ENCODE data around the gene DMXL2. TPM values are rescaled to one million over a fixed set of nuclear protein-coding genes. Genes with fewer than 3 reads are reported as not detected.

Gene DMXL2
- polyA plus RNA-seq, 1 of the 3 experiments (the other 2 are of a cell fraction) = 6.4 TPM

GRCh38 chr15:51558411-51558810, 64.2 kb downstream of the DMXL2 start:
- H3K4me2 ChIP-seq = no peak overlapping the region
- no peaks in the 10 kb centered on the region for H3K79me2 ChIP-seq (ENCODE audit: insufficient read depth)
- H3K4me1 ChIP-seq (ENCODE audit: control insufficient read depth in 1 of 2, insufficient read depth in 2 of 2, low read depth in 1 of 2, low read length in 1 of 2) = no peaks in the 10 kb centered on the region
- peaks cover 0 to 6% of the 10 kb centered on the region in 2 experiments for H3K36me3 ChIP-seq (replicated peaks in 1 of 2; ENCODE audit: control insufficient read depth in 1 of 2, insufficient read depth in 2 of 2, low read length in 1 of 2)
- H3K9ac ChIP-seq = no peak overlapping the region
- DNase-seq = no peak
- no peaks in the 10 kb centered on the region for H3K27me3 ChIP-seq (ENCODE audit: insufficient read depth)
- TF ChIP-seq SMC3 (IDR thresholded peaks at IDR 0.05; ENCODE audit: low read depth, low read length) (no peak), PBX3 (IDR thresholded peaks at IDR 0.05) (no peak), CTCF (IDR thresholded peaks at IDR 0.05) (no peak), FOXM1 (IDR thresholded peaks at IDR 0.05; ENCODE audit: low read depth) (no peak), GATA2 (CRISPR knock-in tag; IDR thresholded peaks at IDR 0.05) (no peak), SIN3A (IDR thresholded peaks at IDR 0.05; ENCODE audit: borderline replicate concordance, low read depth, low read length) (no peak), REST (IDR thresholded peaks at IDR 0.05; ENCODE audit: low read depth, low read length) (no peak)
- H3F3A ChIP-seq (replicated peaks; ENCODE audit: insufficient read depth) = no peaks in the 10 kb centered on the region
- no peaks in the 10 kb centered on the region for H4K20me1 ChIP-seq (ENCODE audit: insufficient read depth)
- ChIA-PET POLR2A (no interaction called here), CTCF (no interaction called here)
- no peak overlapping the region for H3K4me3 ChIP-seq (ENCODE audit: low read depth in 2 of 2, low read length in 1 of 2)
- H3K27ac ChIP-seq (ENCODE audit: low read depth in 2 of 2, low read length in 1 of 2) = no peak overlapping the region
- H2AFZ ChIP-seq (ENCODE audit: low read depth) = no peak overlapping the region
- WGBS (ENCODE audit: low lambda C conversion rate) = 85% methylated on average over 3 of the region's 3 CpGs
- H3K9me3 ChIP-seq = no peaks in the 10 kb centered on the region
- no peaks in the 10 kb centered on the region for H3K9me2 ChIP-seq

- Histone ChIP-seq H3K27ac (ENCODE audit: low read depth in 2 of 2, low read length in 1 of 2) (no peak overlapping the region), H3K27me3 (ENCODE audit: insufficient read depth) (no peaks in the 10 kb centered on the region), H3K9me3 (no peaks in the 10 kb centered on the region), H2AFZ (ENCODE audit: low read depth) (no peak overlapping the region), H3K36me3 (replicated peaks in 1 of 2; ENCODE audit: control insufficient read depth in 1 of 2, insufficient read depth in 2 of 2, low read length in 1 of 2) (peaks cover 0 to 9% of the 10 kb centered on the region in 2 experiments), H3K79me2 (ENCODE audit: insufficient read depth) (no peaks in the 10 kb centered on the region), H3K4me3 (ENCODE audit: low read depth in 2 of 2, low read length in 1 of 2) (no peak overlapping the region), H3K4me1 (ENCODE audit: control insufficient read depth in 1 of 2, insufficient read depth in 2 of 2, low read depth in 1 of 2, low read length in 1 of 2) (no peaks in the 10 kb centered on the region), H3F3A (replicated peaks; ENCODE audit: insufficient read depth) (no peaks in the 10 kb centered on the region), H3K9ac (no peak overlapping the region), H3K4me2 (no peak overlapping the region), H3K9me2 (no peaks in the 10 kb centered on the region), H4K20me1 (ENCODE audit: insufficient read depth) (no peaks in the 10 kb centered on the region)
- ChIA-PET CTCF (no interaction called here), POLR2A (no interaction called here)
- DNase-seq = no peak
- WGBS (ENCODE audit: low lambda C conversion rate) = 85% methylated on average over 2 of the region's 2 CpGs
- TF ChIP-seq FOXJ3 (CRISPR knock-in tag; IDR thresholded peaks at IDR 0.05) = no peak
- no peak for TF ChIP-seq RCOR1 (IDR thresholded peaks at IDR 0.05; ENCODE audit: low read length)
- no peak for TF ChIP-seq EZH2phosphoT487 (IDR thresholded peaks at IDR 0.05; ENCODE audit: borderline replicate concordance, low read depth)
- TF ChIP-seq SIN3A (IDR thresholded peaks at IDR 0.05; ENCODE audit: borderline replicate concordance, low read depth, low read length) = no peak
- TF ChIP-seq IRF3 (IDR thresholded peaks at IDR 0.05; ENCODE audit: low read depth, low read length) = no peak
- no peak for TF ChIP-seq EP300 (IDR thresholded peaks at IDR 0.05; ENCODE audit: borderline replicate concordance in 1 of 2, low read depth in 1 of 2, low read length in 1 of 2)
- no peak for TF ChIP-seq TCF12 (IDR thresholded peaks at IDR 0.05)
- TF ChIP-seq CTCF (IDR thresholded peaks at IDR 0.05) = no peak
- TF ChIP-seq FOSL2 (IDR thresholded peaks at IDR 0.05; ENCODE audit: borderline replicate concordance, low read depth) = no peak
Measured at GRCh38 chr15:51550841-51551240, 71.7 kb downstream of the DMXL2 start.

Measured in SK-N-SH (cell line).